GM18519 (cell line): ENCODE measurements around the gene BAX.

Experiments
- ATAC-seq: cut with Tn5 transposase; IDR thresholded peaks from one replicate; pipeline ENCODE4 v1.9.1; 2021; ENCODE audit warnings: mild to moderate bottlenecking, moderate library complexity; ENCODE audit not compliant: unreplicated experiment, low FRiP score

The BAX gene

DNA sequence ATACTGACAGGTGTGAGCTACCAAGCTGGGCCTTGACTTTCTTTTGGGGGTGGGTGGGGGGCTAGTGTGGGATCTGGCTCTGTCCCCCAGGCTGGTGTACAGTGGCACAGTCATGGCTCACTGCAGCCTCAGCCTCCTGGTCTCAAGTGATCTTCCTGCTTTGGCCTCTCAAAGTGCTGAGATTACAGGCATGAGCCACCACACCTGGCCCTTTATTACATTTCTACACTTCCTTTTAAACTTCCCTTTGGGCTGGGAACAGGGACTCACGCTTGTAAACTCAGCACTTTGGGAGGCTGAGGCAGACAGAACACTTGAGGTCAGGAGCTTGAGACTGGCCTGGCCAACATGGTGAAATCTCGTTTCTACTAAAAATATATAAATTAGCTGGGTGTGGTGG, 22.4 kb downstream of the BAX start:
- ATAC-seq: no peak

DNA sequence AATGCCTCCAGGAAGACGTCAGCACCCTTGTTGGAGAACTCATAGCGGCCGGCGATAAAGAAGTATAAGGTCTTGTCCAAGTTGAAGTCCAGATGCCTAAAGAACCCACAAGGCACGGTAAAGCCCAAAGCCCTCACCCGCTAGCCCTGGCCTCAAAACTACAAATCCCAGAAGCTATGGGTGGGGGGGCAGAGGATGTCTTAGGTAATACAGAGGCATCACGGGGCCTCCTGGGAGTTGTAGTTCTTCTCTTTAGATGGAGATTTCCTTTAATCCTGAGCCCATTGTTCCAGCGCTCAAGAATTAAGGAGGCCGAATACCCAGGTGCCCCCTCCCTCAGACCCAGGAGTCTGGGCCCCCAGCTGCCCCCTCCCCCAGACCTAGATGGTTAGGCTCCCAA, 27.6 kb downstream of the BAX start:
- no peak for ATAC-seq

DNA sequence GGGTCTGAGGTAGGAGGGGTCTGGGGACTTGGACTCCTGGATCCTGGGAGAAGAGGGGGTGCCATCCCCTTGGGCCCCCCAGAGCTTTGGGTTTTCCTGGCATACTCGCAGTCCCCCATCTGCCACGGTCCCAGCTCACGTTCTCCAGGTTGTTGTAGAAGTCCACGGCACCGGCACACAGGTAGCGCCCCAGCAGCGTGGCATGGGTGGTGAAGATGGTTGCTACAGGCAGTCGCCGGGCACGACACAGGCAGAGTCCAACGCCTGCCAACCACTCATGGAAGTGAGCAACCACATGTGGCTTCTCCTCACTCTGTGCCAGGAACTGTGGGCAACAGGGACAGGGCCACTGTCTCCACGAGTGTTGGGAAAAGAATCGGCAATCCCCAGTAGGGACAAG, 31.0 kb downstream of the BAX start:
- no peak for ATAC-seq

DNA sequence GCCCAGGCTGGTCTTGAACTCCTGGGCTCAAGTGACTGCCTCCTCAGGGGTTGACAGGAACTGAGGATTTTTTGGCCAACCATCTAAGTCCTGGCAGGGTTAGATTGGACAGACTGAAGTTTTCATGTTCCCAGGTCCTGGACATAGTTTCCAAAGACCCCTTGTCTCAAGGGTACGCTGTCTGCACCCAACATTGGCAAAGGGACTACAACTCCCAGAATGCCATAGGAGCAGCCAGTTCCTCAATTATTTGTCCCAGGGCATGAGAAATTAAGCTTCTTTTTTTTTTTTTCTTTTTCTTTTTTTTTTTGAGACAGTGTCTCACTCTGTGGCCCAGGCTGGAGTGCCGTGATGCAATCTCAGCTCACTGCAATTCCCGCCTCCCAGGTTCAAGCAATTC, 31.5 kb downstream of the BAX start:
- ATAC-seq: no peak

DNA sequence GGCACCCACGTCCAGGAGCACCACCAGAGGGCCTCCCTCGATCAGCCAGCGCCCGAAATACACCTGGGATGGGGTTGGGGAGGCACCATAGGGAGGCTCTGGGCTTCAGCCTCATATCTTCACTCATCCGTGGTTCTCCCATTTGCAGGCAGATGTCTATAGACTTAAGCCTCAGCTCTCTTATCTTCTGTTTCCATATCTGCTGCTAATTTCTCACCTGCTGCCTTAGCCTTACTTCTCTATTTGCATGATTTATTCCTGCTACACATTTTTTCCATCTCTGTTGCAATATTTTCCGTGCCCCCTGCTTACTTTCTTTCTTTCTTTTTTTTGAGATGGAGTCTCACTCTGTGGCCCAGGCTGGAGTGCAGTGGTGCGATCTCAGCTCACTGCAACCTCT, 32.6 kb downstream of the BAX start:
- no peak for ATAC-seq

DNA sequence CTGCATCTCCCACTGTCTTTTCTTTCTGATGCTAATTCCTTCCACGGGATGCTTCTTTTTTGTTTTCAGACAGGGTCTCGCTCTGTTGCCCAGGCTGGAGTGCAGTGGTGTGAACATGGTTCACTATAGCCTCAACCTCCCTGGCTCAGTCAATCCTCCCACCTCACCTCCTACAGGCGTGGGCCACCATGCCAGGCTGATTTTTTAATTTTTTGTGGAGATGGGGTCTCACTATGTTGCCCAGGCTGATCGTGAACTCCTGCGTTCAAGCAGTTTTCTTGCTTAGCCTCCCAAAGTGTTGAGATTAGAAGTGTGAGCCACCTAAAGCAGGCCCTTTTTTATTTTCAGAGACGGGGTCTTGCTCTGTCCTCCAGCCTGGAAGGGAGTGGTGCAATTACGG, 33.6 kb downstream of the BAX start:
- ATAC-seq: no peak

DNA sequence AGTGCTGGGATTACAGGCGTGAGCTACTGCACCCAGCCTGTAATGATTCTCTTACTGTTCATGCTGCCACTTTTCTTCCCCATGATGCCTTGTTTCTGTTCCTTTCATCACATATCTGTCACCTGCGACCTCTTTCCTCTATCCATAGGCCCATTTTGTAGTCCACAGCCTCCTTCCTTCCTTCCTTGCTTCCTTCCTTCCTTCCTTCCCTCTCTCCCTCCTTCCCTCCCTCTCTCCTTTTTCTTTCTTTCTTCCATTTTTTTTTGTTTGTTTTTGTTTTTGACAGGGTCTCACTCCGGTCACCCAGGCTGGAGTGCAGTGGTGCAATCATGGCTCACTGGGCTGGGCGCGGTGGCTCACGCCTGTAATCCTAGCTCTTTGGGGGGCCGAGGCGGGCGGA, 34.2 kb downstream of the BAX start:
- no peak for ATAC-seq

DNA sequence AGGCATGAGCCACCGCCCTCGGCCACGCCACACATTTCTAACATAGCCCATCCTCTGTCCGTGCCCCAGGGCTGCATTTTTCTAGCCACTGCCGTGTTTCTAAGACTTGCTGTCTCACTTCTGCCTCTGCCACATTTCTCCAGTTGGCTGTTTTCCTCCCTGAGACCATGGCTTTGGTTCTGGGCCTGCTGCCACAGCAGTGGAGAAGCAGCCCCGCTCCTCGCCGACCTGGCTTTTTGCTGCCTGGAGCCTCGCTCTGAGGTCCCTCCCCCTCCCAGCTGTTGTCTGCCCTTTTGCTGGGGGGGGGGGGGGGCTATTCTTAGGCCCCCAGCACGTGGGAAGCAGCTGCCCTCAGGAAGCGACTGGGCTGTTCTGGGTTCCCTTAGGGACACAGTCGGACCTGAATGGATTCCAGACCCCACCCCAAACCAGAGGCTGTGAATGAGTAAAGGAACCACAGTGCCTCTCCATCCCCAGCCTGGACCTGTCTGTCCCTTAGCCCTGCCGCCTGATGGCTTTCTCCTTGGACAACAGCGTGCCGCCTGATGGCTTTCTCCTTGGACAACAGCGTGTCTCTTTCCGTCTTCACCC, 35.1 kb downstream of the BAX start:
- ATAC-seq: no peak

DNA sequence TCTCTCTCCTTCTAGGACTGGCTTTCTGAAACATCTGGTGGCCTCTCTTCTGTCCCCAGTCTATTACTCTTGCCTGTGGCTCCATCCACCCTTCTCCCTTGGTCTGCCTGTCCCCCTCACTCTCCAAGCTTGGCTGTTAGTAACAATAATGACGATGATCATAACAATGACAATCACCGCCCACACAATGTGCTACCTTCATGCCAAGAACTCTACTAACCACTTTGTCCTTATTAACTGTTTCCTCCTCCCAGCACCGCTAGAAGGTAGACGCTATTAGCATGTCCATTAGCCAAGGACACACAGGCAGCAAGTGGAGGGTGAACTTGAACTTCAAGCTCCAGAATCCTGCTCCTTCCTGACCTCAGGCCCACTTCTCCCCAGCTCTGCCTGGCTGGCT, 35.7 kb downstream of the BAX start:
- ATAC-seq: no peak

DNA sequence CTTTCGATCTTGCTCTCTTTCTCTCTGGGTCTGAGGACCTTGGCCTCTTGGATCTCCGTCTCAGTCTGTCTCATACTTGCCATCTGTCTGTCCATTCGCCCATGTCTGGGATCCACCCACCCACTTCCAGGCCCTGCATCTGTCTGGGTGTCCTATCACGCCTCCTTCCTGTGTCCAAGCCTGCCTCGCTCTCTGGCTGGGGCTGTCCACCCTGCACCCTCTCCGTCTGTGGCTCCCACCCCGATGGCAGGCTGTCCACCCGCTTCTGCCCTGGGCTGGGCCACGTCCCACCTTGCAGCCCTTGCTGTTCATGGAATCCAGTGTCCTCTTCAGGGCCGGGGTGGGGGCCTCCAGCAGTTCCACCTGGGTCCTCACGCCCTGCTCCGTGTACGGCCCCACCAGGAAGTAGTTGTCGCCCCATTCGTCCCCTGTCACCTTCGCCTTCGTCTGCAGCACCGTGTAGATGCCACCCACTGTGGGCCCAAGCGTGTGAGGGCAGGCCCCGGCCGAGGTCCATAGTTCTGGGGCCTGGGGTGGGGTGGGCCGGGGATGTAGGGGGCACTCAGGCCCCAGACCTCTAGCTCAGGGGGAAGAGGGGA, 36.4 kb downstream of the BAX start:
- no peak for ATAC-seq

DNA sequence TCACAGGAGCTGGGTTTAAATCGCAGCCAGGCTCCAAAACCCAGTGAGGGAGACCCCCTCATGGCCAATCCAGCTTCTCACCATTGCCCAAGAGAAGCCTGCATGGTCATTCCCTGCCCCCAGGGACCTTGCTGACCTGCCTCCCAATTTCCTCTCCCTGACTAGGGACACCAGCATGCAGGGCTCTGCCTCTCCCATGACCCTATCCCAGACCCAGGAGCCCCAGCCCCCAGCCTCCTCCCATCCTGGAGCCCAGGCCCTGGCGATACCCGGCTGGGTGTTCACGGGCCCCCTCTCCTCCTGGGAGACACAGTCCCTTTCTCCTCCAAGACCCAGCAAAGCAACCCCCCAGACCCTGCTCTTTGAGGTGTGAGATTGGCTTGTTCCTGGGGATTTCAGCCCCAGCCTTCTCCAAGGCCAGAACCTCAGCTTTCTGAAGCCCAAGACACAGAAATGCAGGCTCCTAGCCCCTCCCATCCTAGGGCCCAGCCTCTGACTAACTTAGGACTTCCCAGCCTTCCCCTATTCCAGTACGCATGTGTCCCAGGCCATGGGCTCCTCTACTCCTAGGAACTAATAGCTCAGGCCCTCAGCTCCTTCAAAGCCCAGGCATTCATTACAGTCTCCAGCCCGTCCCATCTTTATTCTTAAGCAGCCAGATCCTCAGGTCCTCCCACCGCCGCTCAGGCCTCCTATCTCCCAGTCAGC, 37.4 kb downstream of the BAX start:
- no peak for ATAC-seq

DNA sequence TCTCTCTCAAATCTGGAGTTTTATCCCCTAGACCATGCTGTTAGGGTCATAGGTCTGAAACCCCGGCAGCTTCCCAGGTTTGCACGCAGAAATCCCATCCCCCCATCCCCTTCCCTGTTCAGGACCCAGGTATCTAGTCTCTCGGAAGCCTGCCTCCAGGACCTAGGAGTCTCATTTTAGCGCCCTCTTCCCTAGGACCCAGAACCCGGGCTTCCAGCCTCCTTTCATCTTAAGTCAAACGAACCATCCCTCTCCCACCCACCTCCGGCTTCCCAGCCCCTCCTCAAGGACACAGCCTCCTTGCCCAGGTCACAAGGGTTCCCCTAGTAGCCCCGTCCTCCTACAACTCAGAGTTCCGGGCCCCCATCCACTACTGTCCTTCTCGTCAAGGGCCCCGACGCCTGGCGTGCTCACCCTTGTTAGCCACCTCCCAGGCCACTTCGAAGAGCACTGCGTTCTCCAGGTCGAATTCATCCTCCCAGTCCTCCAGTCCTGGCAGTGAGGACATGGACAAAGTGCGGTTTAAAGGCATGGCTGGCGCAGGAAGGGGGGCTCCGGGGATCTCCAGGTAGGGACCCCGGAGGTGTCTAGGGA, 38.0 kb downstream of the BAX start:
- ATAC-seq: no peak

DNA sequence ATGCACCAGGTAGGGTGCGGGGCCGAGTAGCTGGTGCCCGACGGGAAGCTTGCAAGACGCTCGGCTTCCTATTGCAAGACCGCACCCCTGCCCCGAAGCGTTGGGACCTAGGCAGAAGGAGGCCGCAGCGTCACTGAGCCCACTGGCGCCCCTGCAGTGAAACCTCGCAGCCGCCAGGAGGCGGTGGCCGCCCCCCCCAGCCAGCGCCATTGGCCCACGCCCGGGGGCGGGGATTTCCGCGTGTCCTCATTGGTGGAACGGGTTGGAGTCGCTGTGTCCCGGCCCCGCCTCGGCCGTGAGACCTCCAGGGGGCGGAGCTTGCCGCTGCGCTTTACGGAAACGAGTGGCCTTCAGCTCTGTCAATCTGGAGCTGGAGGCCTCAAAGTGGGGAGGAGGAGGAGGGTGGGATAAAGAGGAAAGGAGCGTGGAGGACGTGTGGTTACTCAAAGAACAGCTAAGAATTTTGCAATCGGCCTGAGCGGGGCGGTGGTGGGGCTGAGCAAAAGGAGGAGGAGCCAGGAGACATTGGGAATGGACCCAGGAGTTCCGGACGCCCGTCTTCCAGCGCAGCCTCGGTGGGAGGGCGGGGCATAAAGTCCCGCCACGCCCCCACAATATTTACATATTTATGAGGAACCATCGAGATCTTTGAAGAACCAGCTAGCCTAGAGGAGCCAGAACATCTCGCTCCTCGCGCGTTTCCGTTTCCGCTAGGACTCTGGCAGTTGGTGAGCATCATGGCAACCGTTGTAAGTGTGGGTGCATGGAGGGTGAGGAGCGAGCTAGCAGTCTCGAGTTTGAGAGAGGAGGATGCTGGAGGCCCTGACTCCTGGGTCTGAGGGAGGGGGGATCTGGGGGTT, 38.7 kb downstream of the BAX start, which contains the start of the genes GYS1 and RUVBL2:
GYS1 (minus strand) TSS at position 135 of the 860 bp plus-strand sequence. CDS start 197 bp downstream, outside the sequence.
RUVBL2 (plus strand) TSS at position 713 of the 860 bp plus-strand sequence; CDS start at position 738, 25 bp downstream.
- ATAC-seq: peak; percentile 72

DNA sequence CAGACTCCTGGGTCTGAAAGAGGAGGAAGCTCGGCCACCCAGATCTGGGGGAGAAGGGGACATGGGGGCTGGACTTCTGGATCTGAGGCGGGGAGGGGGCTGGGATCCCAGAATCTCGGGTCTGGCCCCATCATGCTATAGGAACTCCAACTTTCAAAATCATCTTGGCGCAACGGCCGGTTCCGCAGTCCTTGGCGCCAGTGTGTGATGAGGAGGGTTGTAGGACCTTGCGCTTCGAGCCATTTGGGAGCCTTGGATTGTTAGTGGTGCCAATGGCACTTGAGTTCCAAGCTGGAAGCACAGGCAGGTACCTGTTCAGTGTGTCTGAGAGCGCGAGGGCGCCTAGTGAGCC, 39.3 kb downstream of the BAX start:
- ATAC-seq: no peak

DNA sequence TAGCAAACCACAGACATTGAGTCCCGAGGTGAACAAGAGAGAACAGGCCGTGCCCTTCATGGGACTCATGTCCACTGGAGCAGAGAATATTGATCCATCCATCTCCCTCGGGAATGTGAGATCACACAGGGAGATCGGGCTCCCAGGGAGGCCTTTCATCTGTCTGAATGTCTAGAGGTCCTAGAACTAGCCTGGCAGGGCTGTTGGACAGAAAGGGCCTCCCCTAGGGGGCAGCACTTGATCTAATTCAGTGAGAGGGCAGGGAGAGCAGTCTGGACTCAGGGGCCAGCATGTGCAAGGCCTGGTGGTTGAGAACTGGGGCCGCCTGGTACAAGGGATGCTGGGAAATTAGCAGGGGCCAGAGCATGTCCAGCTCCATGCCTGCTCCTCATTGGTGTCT, 43.3 kb downstream of the BAX start:
- no peak for ATAC-seq

DNA sequence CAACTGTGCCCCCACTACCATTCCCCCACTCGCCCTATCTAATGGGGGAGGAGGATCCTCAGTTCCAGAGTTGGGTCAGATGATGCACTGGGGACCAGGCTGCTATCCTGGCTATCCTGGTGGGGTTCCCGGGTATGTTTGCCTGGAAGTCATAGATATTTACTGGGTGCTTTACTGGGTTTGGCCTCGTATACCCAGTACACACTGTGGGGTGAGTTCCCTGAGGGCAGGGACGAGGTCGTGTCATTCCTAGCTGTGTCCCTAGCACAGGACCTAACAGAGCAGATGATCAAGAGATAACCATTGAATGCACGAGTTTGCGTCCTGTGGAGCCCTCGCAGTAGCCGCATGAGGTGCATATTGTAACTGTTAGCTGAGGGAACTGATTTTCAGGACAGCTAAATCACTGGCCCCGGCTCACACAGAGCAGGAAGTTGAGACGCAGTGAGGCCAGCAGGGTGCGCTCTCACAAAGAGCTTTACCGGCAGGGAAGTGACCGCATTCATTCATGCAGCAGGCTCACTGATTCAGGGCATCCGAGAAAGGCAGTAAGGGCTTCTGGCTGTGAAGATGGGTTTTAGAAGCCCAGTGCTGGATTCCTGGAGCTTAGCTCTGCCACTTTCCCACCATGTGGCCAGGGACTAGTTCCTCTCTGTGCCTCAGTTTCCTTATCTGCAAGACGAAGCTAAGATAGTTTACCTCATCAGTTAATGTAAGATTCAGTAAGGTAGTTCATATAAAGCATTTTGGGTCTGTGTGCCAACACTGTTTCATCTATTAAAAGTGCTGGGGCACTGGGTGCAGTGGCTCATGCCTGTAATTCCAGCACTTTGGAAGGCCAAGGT, 45.0 kb downstream of the BAX start:
- ATAC-seq: no peak

DNA sequence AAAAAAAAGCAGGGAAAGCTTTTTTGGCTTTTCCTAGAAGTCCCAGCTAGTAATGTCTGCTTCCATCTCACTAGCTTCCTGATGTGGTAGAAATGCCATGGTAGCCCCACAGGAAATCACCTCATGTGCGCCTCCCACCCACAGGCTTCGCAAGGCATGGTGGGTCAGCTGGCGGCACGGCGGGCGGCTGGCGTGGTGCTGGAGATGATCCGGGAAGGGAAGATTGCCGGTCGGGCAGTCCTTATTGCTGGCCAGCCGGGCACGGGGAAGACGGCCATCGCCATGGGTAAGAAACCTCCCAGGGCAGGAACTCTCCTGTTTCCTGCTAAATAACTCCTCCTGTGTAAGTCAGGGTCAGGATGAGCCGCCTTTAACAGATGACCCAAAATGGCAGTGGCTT, 49.5 kb downstream of the BAX start:
- no peak for ATAC-seq

DNA sequence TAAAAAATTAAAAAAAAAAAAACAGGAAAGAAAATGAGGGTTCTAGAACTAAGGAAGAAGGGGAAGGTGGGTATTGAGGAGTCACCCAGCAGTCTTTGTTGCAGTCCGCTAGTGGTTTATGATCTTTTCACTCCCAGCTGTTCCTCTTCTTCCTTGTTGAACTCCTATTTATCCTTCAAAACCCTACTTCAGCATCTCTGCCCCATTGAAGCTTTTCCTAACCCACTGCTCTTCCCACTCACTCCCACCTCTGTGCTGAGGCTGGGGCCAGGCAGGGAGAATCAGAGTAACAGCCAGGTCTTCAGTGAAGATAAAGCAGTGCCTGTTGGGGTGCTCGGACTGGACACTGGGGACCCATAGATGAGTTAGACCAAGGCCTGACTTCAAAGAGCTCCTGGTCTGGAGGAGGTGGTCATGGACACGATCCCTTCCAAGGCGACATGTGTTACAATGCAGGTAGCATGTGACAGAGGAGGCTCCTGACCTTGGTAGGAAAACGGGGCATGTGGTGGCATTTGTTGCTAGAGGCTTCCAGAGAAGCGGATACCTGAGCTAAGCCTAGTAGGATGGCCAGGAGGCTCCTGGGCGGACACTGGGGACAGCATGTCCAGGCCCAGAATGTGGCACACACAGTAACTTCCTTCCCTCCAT, 50.4 kb downstream of the BAX start:
- ATAC-seq: no peak

DNA sequence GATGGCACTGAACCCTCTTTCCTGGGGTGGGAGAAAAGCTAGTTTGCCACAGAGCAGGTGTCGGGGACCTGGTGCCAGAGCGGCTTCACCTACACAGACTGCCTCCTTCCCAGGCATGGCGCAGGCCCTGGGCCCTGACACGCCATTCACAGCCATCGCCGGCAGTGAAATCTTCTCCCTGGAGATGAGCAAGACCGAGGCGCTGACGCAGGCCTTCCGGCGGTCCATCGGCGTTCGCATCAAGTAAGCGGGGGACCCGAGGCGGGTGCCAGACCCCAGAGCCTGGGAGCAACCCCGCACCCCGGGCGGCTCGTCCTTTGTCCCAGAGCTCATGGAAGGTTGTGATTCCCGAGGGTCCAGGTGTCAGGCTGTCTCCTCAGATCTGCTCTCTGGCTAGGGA, 52.2 kb downstream of the BAX start:
- no peak for ATAC-seq
